Esophagus muscularis mucosa (tissue), 4 donors: ENCODE data around the gene FOXS1. TPM values are rescaled to one million over a fixed set of nuclear protein-coding genes. Genes with fewer than 3 reads are reported as not detected.
A peak's percentile ranks its signal among the peaks of the same experiment; 100 is the strongest.

Experiments used
- DNase-seq: peaks from one replicate; pipeline ENCODE4 v3.0.0-alpha.2; 2017; ENCODE audit errors: extremely low spot score
- H3K27ac ChIP-seq, 4 donors: fragments of 200-600 bp; sonication (generic); replicated peaks in 1 of 4; 1 replicate in 3 of 4; 2 replicates in 1 of 4; pipeline ENCODE4 v1.5.1; 2016 to 2019; ENCODE audit warnings: mild to moderate bottlenecking in 1 of 4
- H3K27me3 ChIP-seq, 4 donors: fragments of 200-600 bp; sonication (generic); one replicate each; pipeline versions ENCODE4 v1.5.1 to v1.6.0; 2016 to 2019
- H3K36me3 ChIP-seq, 4 donors: fragments of 200-600 bp; sonication (generic); one replicate each; pipeline ENCODE4 v1.5.1; 2016 to 2019
- H3K4me1 ChIP-seq, 4 donors: fragments of 200-600 bp; sonication (generic); one replicate each; pipeline ENCODE4 v1.5.1; 2016 to 2019
- H3K4me3 ChIP-seq, 4 donors: fragments of 200-600 bp; sonication (generic); 1 replicate in 2 of 4; 2 replicates in 2 of 4; pipeline ENCODE4 v1.5.1; 2016 to 2019; ENCODE audit warnings: mild to moderate bottlenecking in 4 of 4, moderate library complexity in 1 of 4
- H3K9me3 ChIP-seq, 4 donors: fragments of 200-600 bp; sonication (generic); 1 replicate in 3 of 4; 2 replicates in 1 of 4; pipeline ENCODE4 v1.5.1; 2016 to 2019
- CTCF ChIP-seq, 3 experiments: fragments of 200-600 bp in 2 of 3; fragments of 450-650 bp in 1 of 3; sonication (generic) in 2 of 3; IDR thresholded peaks; one replicate each; pipeline ENCODE4 v1.5.1; 2017 to 2019; ENCODE audit warnings: antibody characterized with exemption in 3 of 3, mild to moderate bottlenecking in 2 of 3, moderate library complexity in 1 of 3
- EP300 ChIP-seq: sonication (generic); formaldehyde crosslinking; IDR thresholded peaks from one replicate; pipeline ENCODE4 v1.6.1; 2017; ENCODE audit warnings: antibody characterized with exemption
- POLR2A ChIP-seq: fragments of 450-650 bp; IDR thresholded peaks from one replicate; pipeline ENCODE4 v1.6.1; 2017; ENCODE audit warnings: antibody characterized with exemption, moderate library complexity, mild to moderate bottlenecking, low read depth
- POLR2AphosphoS5 ChIP-seq, 2 donors: sonication (generic); formaldehyde crosslinking; IDR thresholded peaks; one replicate each; pipeline ENCODE4 v1.6.1; 2017; ENCODE audit warnings: antibody characterized with exemption in 2 of 2
- WGBS: methylation state at CpG from one replicate; pipeline ENCODE4 v1.1.5; 2018; 5-methylcytosine and 5-hydroxymethylcytosine counted together
- intact Hi-C: fragments of 100-400 bp; cut with DNase I; formaldehyde crosslinking; loops from one replicate; pipeline ENCODE4 v1.15.1; 2023
- total RNA-seq, 4 donors: library from RNA; depleted of rRNA; stranded (reverse); fragments of >200 nt; gene quantifications; one replicate each; pipeline versions ENCODE4 v1.1.0 to v1.2.1, GENCODE V29; 2016

Gene FOXS1
- total RNA-seq, 4 donors from 2014 or later, result 0.50 to 3.4 (median 0.87) TPM

- peak; percentile 97 for DNase-seq
- intact Hi-C loops, result no loop called here
- 14% methylated on average over 24 of the region's 45 CpGs for WGBS
- Histone ChIP-seq H3K4me3 (peak overlapping the region; percentile 53 to 64 (median 60)), H3K4me1 (peaks cover 0 to 11% (median 9%) of the 10 kb centered on the region in 4 donors), H3K27me3 (no peaks in the 10 kb centered on the region), H3K36me3 (no peaks in the 10 kb centered on the region), H3K9me3 (no peaks in the 10 kb centered on the region), H3K27ac (peak overlapping the region; percentile 65 to 85 (median 74))
- TF ChIP-seq EP300 (no peak), CTCF (IDR thresholded peaks at IDR 0.05) (no peak), POLR2AphosphoS5 (IDR thresholded peaks at IDR 0.05) (peak; percentile 34 to 78), POLR2A (no peak)
Measured at GRCh38 chr20:31879143-31879987, 34.0 kb upstream of the FOXS1 start.

- H3K4me1 ChIP-seq, result peaks cover 0 to 11% (median 9%) of the 10 kb centered on the region in 4 donors
- H3K9me3 ChIP-seq, result no peaks in the 10 kb centered on the region
- intact Hi-C loops, result no loop called here
- TF ChIP-seq POLR2A (no peak), EP300 (no peak), POLR2AphosphoS5 (IDR thresholded peaks at IDR 0.05) (no peak), CTCF (IDR thresholded peaks at IDR 0.05) (no peak)
- DNase-seq, result no peak
- no peaks in the 10 kb centered on the region for H3K36me3 ChIP-seq
- no peak overlapping the region for H3K4me3 ChIP-seq
- H3K27ac ChIP-seq, result no peak overlapping the region
- H3K27me3 ChIP-seq, result no peaks in the 10 kb centered on the region
Measured at GRCh38 chr20:31877684-31878083, 32.3 kb upstream of the FOXS1 start.

- no peaks in the 10 kb centered on the region for H3K9me3 ChIP-seq
- no peak overlapping the region for H3K4me3 ChIP-seq
- 76% methylated on average over 2 of the region's 2 CpGs for WGBS
- DNase-seq, result no peak
- no peaks in the 10 kb centered on the region for H3K36me3 ChIP-seq
- peaks cover 0 to 17% (median 15%) of the 10 kb centered on the region in 4 donors for H3K4me1 ChIP-seq
- H3K27me3 ChIP-seq, result no peaks in the 10 kb centered on the region
- no peak overlapping the region for H3K27ac ChIP-seq
- intact Hi-C loops, result no loop called here
- TF ChIP-seq POLR2AphosphoS5 (IDR thresholded peaks at IDR 0.05) (no peak), EP300 (no peak), CTCF (IDR thresholded peaks at IDR 0.05) (no peak), POLR2A (no peak)
Measured at GRCh38 chr20:31875671-31876070, 30.3 kb upstream of the FOXS1 start.

GRCh38 chr20:31872406-31872805 is 27.0 kb upstream of the FOXS1 start:
- Histone ChIP-seq H3K4me1 (peaks cover 9 to 26% (median 22%) of the 10 kb centered on the region in 4 donors), H3K27ac (no peak overlapping the region), H3K36me3 (no peaks in the 10 kb centered on the region), H3K9me3 (no peaks in the 10 kb centered on the region), H3K4me3 (no peak overlapping the region), H3K27me3 (no peaks in the 10 kb centered on the region)
- no peak for DNase-seq
- intact Hi-C loops, result no loop called here
- TF ChIP-seq EP300, result no peak
- no peak for TF ChIP-seq CTCF (IDR thresholded peaks at IDR 0.05)
- TF ChIP-seq POLR2AphosphoS5 (IDR thresholded peaks at IDR 0.05), result no peak
- no peak for TF ChIP-seq POLR2A
- WGBS, result 92% methylated on average over 6 of the region's 6 CpGs
